BLaER1 (cell line): ENCODE results near the gene SPOCK1.
"Not testable (repeated sequence)": the region's sequence is repeated elsewhere in the genome, so short reads cannot be mapped to it uniquely, and the experiment has no call there.

ENCODE experiments used
- H3K27ac ChIP-seq: shearing (Covaris generic); formaldehyde crosslinking; 2 replicates; pipeline ENCODE4 v1.8.1; 2022
- H3K27me3 ChIP-seq: shearing (Covaris generic); formaldehyde crosslinking; 2 replicates; pipeline ENCODE4 v1.8.1; 2022
- H3K36me3 ChIP-seq: shearing (Covaris generic); formaldehyde crosslinking; 2 replicates; pipeline ENCODE4 v1.8.1; 2022
- H3K4me1 ChIP-seq: shearing (Covaris generic); formaldehyde crosslinking; 2 replicates; pipeline ENCODE4 v1.8.1; 2022
- H3K4me2 ChIP-seq: shearing (Covaris generic); formaldehyde crosslinking; 2 replicates; pipeline ENCODE4 v1.8.1; 2022
- H3K4me3 ChIP-seq: shearing (Covaris generic); formaldehyde crosslinking; 2 replicates; pipeline ENCODE4 v1.8.1; 2022
- H3K9ac ChIP-seq: shearing (Covaris generic); formaldehyde crosslinking; 2 replicates; pipeline ENCODE4 v1.8.1; 2022
- H3K9me3 ChIP-seq: shearing (Covaris generic); formaldehyde crosslinking; 2 replicates; pipeline ENCODE4 v1.8.1; 2022
- H4K20me1 ChIP-seq: shearing (Covaris generic); formaldehyde crosslinking; 2 replicates; pipeline ENCODE4 v1.8.1; 2022
- Cebpa-rat ChIP-seq: shearing (Covaris generic); IDR thresholded peaks from 2 replicates; pipeline ENCODE4 v1.8.1; 2022

Gene SPOCK1

GRCh38 chr5:137248527-137248926 lies 250.6 kb downstream of the SPOCK1 start:
- H4K20me1 ChIP-seq: no peaks in the 10 kb centered on the region
- H3K9ac ChIP-seq: no peak overlapping the region
- H3K36me3 ChIP-seq: no peaks in the 10 kb centered on the region
- H3K4me2 ChIP-seq: no peak overlapping the region
- TF ChIP-seq Cebpa-rat: no peak
- H3K9me3 ChIP-seq: no peaks in the 10 kb centered on the region
- H3K27me3 ChIP-seq: no peaks in the 10 kb centered on the region
- peaks cover 26% of the 10 kb centered on the region for H3K4me1 ChIP-seq
- no peak overlapping the region for H3K4me3 ChIP-seq
- no peak overlapping the region for H3K27ac ChIP-seq

DNA sequence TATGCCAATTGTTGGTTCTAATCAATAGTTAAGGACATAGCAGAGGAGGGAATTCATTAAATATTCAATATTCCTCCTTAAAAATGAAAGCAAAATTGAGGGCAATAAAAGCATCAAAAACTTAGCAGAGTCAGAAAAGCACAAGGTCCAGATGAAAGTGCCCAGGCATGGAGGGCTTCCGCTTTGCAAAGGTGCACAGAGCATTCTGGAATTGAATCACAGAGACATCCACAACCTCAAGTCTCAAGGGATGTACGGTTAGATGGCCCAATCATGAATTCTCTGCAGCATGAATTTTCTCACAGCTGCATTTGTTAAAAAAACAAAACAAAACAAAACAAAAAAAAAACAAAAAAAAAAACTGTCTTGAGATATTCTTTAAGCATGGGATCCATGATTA lies 253.7 kb downstream of the SPOCK1 start:
- Histone ChIP-seq H3K9me3 (0 out of 2 replicates have a peak, but pooled peaks cover 4% of the 10 kb centered on the region), H4K20me1 (no peaks in the 10 kb centered on the region), H3K4me3 (no peak overlapping the region), H3K9ac (no peak overlapping the region), H3K4me2 (peak overlapping the region; percentile 46), H3K36me3 (no peaks in the 10 kb centered on the region), H3K27ac (no peak overlapping the region), H3K4me1 (peaks cover 26% of the 10 kb centered on the region), H3K27me3 (no peaks in the 10 kb centered on the region)
- TF ChIP-seq Cebpa-rat: no peak

DNA sequence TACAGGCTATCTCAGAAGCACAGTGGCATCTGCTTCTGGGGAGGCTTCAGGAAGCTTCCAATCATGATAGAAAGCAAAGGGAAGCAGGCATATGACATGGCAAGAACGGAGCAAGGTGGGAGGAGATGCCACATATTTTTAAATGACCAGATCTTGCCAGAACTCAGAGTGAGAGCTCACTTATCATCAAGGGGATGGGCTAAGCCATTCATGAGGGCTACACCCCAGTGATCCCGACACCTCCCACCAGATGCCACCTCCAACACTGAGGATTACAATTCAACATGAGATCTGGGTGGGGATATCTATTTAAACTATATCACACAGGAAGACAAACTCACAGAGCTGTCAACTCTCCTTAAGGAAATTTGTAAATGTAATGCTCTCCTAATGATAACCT lies 258.8 kb downstream of the SPOCK1 start:
- no peak overlapping the region for H3K27ac ChIP-seq
- no peaks in the 10 kb centered on the region for H4K20me1 ChIP-seq
- H3K4me2 ChIP-seq: no peak overlapping the region
- H3K27me3 ChIP-seq: no peaks in the 10 kb centered on the region
- no peaks in the 10 kb centered on the region for H3K36me3 ChIP-seq
- no peak overlapping the region for H3K4me3 ChIP-seq
- no peak overlapping the region for H3K9ac ChIP-seq
- H3K9me3 ChIP-seq: 0 out of 2 replicates have a peak, but pooled peaks cover 4% of the 10 kb centered on the region
- peaks cover 8% of the 10 kb centered on the region for H3K4me1 ChIP-seq
- TF ChIP-seq Cebpa-rat: no peak

- H4K20me1 ChIP-seq: no peaks in the 10 kb centered on the region
- no peaks in the 10 kb centered on the region for H3K27me3 ChIP-seq
- no peak for TF ChIP-seq Cebpa-rat
- H3K36me3 ChIP-seq: no peaks in the 10 kb centered on the region
- no peak overlapping the region for H3K9ac ChIP-seq
- H3K27ac ChIP-seq: no peak overlapping the region
- no peak overlapping the region for H3K4me2 ChIP-seq
- H3K4me3 ChIP-seq: no peak overlapping the region
- no peaks in the 10 kb centered on the region for H3K4me1 ChIP-seq
- 0 out of 2 replicates have a peak, but pooled peaks cover 4% of the 10 kb centered on the region for H3K9me3 ChIP-seq
These were observed 262.1 kb downstream of the SPOCK1 start for GRCh38 chr5:137236849-137237507.

DNA sequence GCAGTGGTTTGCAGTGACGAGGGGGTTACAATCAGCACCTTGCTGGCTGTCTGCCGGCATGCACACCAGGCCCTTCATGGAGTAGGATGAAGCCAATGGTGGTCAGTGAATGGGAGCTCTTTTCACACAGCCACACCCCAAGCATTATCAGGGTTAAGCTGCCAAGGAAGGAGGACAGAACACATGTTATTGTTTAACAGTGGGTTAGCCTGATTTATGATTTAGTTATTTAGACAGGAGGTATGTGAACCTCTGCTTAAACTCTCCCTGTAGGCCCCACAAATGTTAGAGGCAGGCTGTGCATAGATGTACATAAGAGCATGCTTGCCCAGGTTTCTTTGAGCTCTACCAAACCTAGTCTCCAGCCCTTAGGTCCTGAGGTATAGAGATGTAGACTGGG lies 262.9 kb downstream of the SPOCK1 start:
- Histone ChIP-seq H3K27me3 (no peaks in the 10 kb centered on the region), H3K4me2 (no peak overlapping the region), H4K20me1 (no peaks in the 10 kb centered on the region), H3K9ac (no peak overlapping the region), H3K9me3 (no peaks in the 10 kb centered on the region), H3K4me1 (no peaks in the 10 kb centered on the region), H3K4me3 (no peak overlapping the region), H3K36me3 (no peaks in the 10 kb centered on the region), H3K27ac (no peak overlapping the region)
- no peak for TF ChIP-seq Cebpa-rat

GRCh38 chr5:137234973-137235943 lies 263.9 kb downstream of the SPOCK1 start:
- Histone ChIP-seq H3K9ac (no peak overlapping the region), H3K27me3 (no peaks in the 10 kb centered on the region), H4K20me1 (no peaks in the 10 kb centered on the region), H3K4me2 (no peak overlapping the region), H3K27ac (no peak overlapping the region), H3K4me1 (no peaks in the 10 kb centered on the region), H3K9me3 (no peaks in the 10 kb centered on the region), H3K4me3 (no peak overlapping the region), H3K36me3 (no peaks in the 10 kb centered on the region)
- TF ChIP-seq Cebpa-rat: no peak

GRCh38 chr5:137233726-137234125 lies 265.4 kb downstream of the SPOCK1 start:
- no peaks in the 10 kb centered on the region for H3K27me3 ChIP-seq
- H4K20me1 ChIP-seq: no peaks in the 10 kb centered on the region
- no peak overlapping the region for H3K9ac ChIP-seq
- H3K4me1 ChIP-seq: no peaks in the 10 kb centered on the region
- H3K27ac ChIP-seq: no peak overlapping the region
- no peaks in the 10 kb centered on the region for H3K9me3 ChIP-seq
- TF ChIP-seq Cebpa-rat: no peak
- H3K4me3 ChIP-seq: no peak overlapping the region
- no peaks in the 10 kb centered on the region for H3K36me3 ChIP-seq
- H3K4me2 ChIP-seq: no peak overlapping the region

DNA sequence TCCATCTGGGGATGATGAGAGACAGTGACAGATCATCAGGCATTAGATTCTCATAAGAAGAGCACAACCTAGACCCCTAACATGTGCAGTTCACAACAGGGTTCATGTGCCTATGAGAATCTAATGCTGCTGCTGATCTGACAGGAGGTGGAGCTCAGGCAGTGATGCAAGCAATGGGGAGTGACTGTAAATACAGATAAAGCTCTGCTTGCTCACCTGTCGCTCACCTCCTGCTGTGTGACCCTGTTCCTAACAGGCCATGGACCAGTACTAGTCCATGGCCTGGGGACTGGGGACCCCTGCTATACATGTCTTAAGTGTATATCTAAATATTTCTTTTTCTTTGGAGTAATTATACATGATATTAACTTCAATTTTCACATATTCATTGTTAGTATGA lies 265.8 kb downstream of the SPOCK1 start:
- not testable (repeated sequence) for H3K9ac ChIP-seq, H3K9me3 ChIP-seq, H3K4me3 ChIP-seq, H3K4me1 ChIP-seq, H3K27ac ChIP-seq, H3K36me3 ChIP-seq, H3K4me2 ChIP-seq, H4K20me1 ChIP-seq, H3K27me3 ChIP-seq

- Histone ChIP-seq H3K4me2 (no peak overlapping the region), H3K9ac (no peak overlapping the region), H3K36me3 (no peaks in the 10 kb centered on the region), H3K27me3 (no peaks in the 10 kb centered on the region), H3K27ac (no peak overlapping the region), H3K9me3 (no peaks in the 10 kb centered on the region), H3K4me3 (no peak overlapping the region), H4K20me1 (no peaks in the 10 kb centered on the region), H3K4me1 (no peaks in the 10 kb centered on the region)
- TF ChIP-seq Cebpa-rat: no peak
These were observed 267.6 kb downstream of the SPOCK1 start for GRCh38 chr5:137231540-137231939.

GRCh38 chr5:137228816-137229215 lies 270.3 kb downstream of the SPOCK1 start:
- Histone ChIP-seq H3K4me2 (no peak overlapping the region), H3K9me3 (no peaks in the 10 kb centered on the region), H3K36me3 (no peaks in the 10 kb centered on the region), H4K20me1 (no peaks in the 10 kb centered on the region), H3K4me3 (no peak overlapping the region), H3K4me1 (no peaks in the 10 kb centered on the region), H3K27me3 (no peaks in the 10 kb centered on the region), H3K9ac (no peak overlapping the region), H3K27ac (no peak overlapping the region)
- no peak for TF ChIP-seq Cebpa-rat
